IPS-18c (cell line): Measurements from ENCODE around the gene ZNF770.
"Not testable (repeated sequence)": the region's sequence is repeated elsewhere in the genome, so short reads cannot be mapped to it uniquely, and the experiment has no call there.

Experiments
- H3K4me3 ChIP-seq: 2 replicates; pipeline ENCODE4 v1.7.0; 2013; ENCODE audit warnings: low read depth, mild to moderate bottlenecking, low read length, moderate library complexity; ENCODE audit not compliant: insufficient read depth
- H3K9me3 ChIP-seq: one replicate; pipeline ENCODE4 v1.6.1; 2013; ENCODE audit warnings: mild to moderate bottlenecking, low read length, moderate library complexity; ENCODE audit not compliant: control insufficient read depth, insufficient read depth

The ZNF770 gene

GRCh38 chr15:34986771-34987480 is 1.2 kb downstream of the ZNF770 start:
- Histone ChIP-seq H3K4me3 (peak overlapping the region; percentile 98), H3K9me3 (no peaks in the 10 kb centered on the region)

- no peaks in the 10 kb centered on the region for H3K9me3 ChIP-seq
- H3K4me3 ChIP-seq, result peak overlapping the region; percentile 98
Observed at GRCh38 chr15:34986326-34986725, 1.8 kb downstream of the ZNF770 start.

GRCh38 chr15:34984889-34985630 is 3.0 kb downstream of the ZNF770 start:
- H3K4me3 ChIP-seq, result no peak overlapping the region
- no peaks in the 10 kb centered on the region for H3K9me3 ChIP-seq

- H3K9me3 ChIP-seq, result no peaks in the 10 kb centered on the region
- H3K4me3 ChIP-seq, result no peak overlapping the region
Observed at GRCh38 chr15:34976743-34977142, 11.3 kb downstream of the ZNF770 start.

GRCh38 chr15:34976073-34976472 is 12.0 kb downstream of the ZNF770 start:
- no peak overlapping the region for H3K4me3 ChIP-seq
- H3K9me3 ChIP-seq, result no peaks in the 10 kb centered on the region

GRCh38 chr15:34973512-34973911 is 14.6 kb downstream of the ZNF770 start:
- Histone ChIP-seq H3K9me3 (no peaks in the 10 kb centered on the region), H3K4me3 (no peak overlapping the region)

- not testable (repeated sequence) for H3K9me3 ChIP-seq
- peak overlapping the region; percentile 94; the same call in 1 of the 2 replicates for H3K4me3 ChIP-seq
Observed at GRCh38 chr15:34970098-34970643, 17.9 kb downstream of the ZNF770 start.

GRCh38 chr15:34969340-34970097 is 18.6 kb downstream of the ZNF770 start, which contains the start of gene AQR:
Gene AQR, minus strand, starts transcription at chr15:34969742. Its CDS starts 129 bp downstream, at chr15:34969613.
- Histone ChIP-seq H3K9me3 (no peaks in the 10 kb centered on the region), H3K4me3 (peak within 1 kb of the TSS; percentile 94)

GRCh38 chr15:34964277-34964676 is 23.8 kb downstream of the ZNF770 start:
- Histone ChIP-seq H3K9me3 (no peaks in the 10 kb centered on the region), H3K4me3 (no peak overlapping the region)

GRCh38 chr15:34953851-34954250 is 34.2 kb downstream of the ZNF770 start:
- H3K9me3 ChIP-seq, result no peaks in the 10 kb centered on the region
- no peak overlapping the region for H3K4me3 ChIP-seq

- Histone ChIP-seq H3K4me3 (no peak overlapping the region), H3K9me3 (no peaks in the 10 kb centered on the region)
Observed at GRCh38 chr15:34952481-34952880, 35.6 kb downstream of the ZNF770 start.

GRCh38 chr15:34951993-34952392 is 36.1 kb downstream of the ZNF770 start:
- no peak overlapping the region for H3K4me3 ChIP-seq

GRCh38 chr15:34944936-34945335 is 43.2 kb downstream of the ZNF770 start:
- H3K4me3 ChIP-seq, result no peak overlapping the region
- no peaks in the 10 kb centered on the region for H3K9me3 ChIP-seq

More at GRCh38 chr15:34951993-34952392, 36.1 kb downstream of the ZNF770 start:
- no peaks in the 10 kb centered on the region for H3K9me3 ChIP-seq

GRCh38 chr15:34943711-34944110 is 44.4 kb downstream of the ZNF770 start:
- Histone ChIP-seq H3K4me3 (no peak overlapping the region), H3K9me3 (no peaks in the 10 kb centered on the region)

GRCh38 chr15:34943264-34943663 is 44.8 kb downstream of the ZNF770 start:
- not testable (repeated sequence) for H3K9me3 ChIP-seq, H3K4me3 ChIP-seq

GRCh38 chr15:34942363-34942762 is 45.7 kb downstream of the ZNF770 start:
- Histone ChIP-seq H3K9me3 (no peaks in the 10 kb centered on the region), H3K4me3 (no peak overlapping the region)

GRCh38 chr15:34941831-34942230 is 46.3 kb downstream of the ZNF770 start:
- no peaks in the 10 kb centered on the region for H3K9me3 ChIP-seq
- no peak overlapping the region for H3K4me3 ChIP-seq
